HL-60 (cell line): ENCODE results near the gene PPP1R10.

ENCODE experiments used
- CTCF ChIP-seq: IDR thresholded peaks from one replicate; pipeline ENCODE4 v1.5.1; 2011; ENCODE audit warnings: low read length, control low read depth, inconsistent platforms; ENCODE audit not compliant: insufficient read depth
- GABPA ChIP-seq: IDR thresholded peaks from 2 replicates; pipeline ENCODE4 v1.6.1; 2012; ENCODE audit warnings: low read depth
- TF ChIP-seq, protein P1 (sequence below): IDR thresholded peaks from 2 replicates; pipeline ENCODE4 v1.6.1; 2012; ENCODE audit warnings: low read depth; ENCODE audit not compliant: insufficient replicate concordance

- TF ChIP-seq GABPA = no peak
- TF ChIP-seq, protein P1, sequence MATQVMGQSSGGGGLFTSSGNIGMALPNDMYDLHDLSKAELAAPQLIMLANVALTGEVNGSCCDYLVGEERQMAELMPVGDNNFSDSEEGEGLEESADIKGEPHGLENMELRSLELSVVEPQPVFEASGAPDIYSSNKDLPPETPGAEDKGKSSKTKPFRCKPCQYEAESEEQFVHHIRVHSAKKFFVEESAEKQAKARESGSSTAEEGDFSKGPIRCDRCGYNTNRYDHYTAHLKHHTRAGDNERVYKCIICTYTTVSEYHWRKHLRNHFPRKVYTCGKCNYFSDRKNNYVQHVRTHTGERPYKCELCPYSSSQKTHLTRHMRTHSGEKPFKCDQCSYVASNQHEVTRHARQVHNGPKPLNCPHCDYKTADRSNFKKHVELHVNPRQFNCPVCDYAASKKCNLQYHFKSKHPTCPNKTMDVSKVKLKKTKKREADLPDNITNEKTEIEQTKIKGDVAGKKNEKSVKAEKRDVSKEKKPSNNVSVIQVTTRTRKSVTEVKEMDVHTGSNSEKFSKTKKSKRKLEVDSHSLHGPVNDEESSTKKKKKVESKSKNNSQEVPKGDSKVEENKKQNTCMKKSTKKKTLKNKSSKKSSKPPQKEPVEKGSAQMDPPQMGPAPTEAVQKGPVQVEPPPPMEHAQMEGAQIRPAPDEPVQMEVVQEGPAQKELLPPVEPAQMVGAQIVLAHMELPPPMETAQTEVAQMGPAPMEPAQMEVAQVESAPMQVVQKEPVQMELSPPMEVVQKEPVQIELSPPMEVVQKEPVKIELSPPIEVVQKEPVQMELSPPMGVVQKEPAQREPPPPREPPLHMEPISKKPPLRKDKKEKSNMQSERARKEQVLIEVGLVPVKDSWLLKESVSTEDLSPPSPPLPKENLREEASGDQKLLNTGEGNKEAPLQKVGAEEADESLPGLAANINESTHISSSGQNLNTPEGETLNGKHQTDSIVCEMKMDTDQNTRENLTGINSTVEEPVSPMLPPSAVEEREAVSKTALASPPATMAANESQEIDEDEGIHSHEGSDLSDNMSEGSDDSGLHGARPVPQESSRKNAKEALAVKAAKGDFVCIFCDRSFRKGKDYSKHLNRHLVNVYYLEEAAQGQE = no peak
- TF ChIP-seq CTCF = no peak
These were observed 52.9 kb downstream of the PPP1R10 start for GRCh38 chr6:30564114-30564513.
